Measurements from ENCODE around the gene COL4A2.
"Not testable (repeated sequence)": the region's sequence is repeated elsewhere in the genome, so short reads cannot be mapped to it uniquely, and the experiment has no call there.

COL4A2 gene

GRCh38 chr13:110379905-110380341 is 72.8 kb downstream of the COL4A2 start:
- DNase-seq (ENCODE audit: low spot score): no peak

GRCh38 chr13:110380359-110381028 is 73.4 kb downstream of the COL4A2 start:
- DNase-seq (ENCODE audit: low spot score): no peak

- no peak for DNase-seq (ENCODE audit: low spot score)
Observed at GRCh38 chr13:110381029-110381360, 73.9 kb downstream of the COL4A2 start.

- no peak for DNase-seq (ENCODE audit: low spot score)
Observed at GRCh38 chr13:110382229-110382628, 75.1 kb downstream of the COL4A2 start.

GRCh38 chr13:110382830-110383229 is 75.7 kb downstream of the COL4A2 start:
- DNase-seq (ENCODE audit: low spot score): no peak

DNA sequence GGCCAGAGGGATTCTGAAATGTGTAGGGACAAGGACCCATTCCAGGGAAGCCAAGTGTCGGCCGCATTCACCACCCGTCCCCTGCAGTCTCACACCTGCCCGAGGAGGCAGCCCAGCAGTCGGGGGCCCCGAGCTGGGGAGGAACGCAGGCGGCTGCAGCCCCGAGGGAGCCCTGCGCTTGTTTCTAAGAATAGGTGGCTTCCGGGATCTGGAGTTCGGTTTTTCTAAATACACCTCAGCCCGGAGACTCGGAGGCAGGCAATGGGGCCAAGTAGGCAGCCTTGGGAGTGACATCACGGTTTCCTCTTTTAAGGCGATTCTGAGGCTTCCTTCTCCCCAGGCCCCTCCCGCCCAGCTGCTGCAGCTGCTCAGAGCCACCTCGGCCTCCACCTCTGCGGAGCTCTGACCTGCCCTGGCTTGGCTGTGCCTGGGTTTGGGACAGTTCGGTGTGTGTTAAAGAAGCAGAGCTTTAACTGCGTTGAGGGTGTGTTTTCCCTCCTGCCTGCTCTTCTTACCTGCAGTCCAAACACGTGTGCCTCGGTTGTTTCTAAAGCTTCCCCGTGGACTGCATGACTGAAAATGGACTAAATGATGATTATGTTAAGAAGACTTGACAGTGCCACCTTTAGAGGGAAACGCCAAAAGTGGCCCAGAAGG is 80.5 kb downstream of the COL4A2 start:
- DNase-seq (ENCODE audit: low spot score): no peak

DNA sequence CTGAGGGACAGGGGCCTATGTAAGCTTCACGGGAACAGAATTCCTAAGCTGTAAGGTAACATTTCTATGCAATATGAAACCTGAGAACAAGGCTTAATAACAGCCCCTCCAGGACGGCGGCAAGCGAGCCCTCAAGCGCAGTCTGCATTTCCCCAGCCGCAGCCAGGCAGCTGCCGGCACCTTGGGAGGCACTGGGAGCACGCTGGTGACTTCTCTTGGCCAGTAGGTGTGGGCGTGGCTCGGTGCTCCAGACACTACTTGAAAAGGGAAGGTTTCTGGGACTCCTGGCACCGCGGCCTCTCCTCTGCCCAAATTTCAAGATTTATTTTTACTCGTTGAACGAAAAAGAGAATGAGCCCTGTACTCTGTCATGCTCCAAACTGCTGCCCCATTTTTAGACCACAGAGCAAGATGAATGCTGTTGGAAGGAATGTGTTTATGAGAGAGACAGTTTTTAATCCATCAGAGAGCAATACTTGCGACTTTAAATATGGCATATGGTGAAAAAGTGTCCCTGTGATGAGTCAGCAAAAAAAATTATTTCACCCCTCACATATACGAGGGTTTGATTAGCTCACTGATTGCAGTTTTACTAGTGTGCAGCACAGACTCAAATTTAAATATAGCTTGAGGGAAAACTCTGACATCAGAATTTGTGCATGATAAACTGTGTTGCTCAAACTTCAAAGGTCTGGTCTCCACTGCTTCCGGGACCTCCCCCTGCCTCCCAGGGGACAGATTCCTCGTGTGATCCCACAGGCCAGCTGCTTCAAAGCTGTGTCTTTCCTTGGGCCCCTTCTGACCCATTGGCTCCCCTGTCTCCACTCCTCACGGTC is 81.2 kb downstream of the COL4A2 start:
- DNase-seq (ENCODE audit: low spot score): no peak

- no peak for DNase-seq (ENCODE audit: low spot score)
Observed at GRCh38 chr13:110390567-110390966, 83.5 kb downstream of the COL4A2 start.

DNA sequence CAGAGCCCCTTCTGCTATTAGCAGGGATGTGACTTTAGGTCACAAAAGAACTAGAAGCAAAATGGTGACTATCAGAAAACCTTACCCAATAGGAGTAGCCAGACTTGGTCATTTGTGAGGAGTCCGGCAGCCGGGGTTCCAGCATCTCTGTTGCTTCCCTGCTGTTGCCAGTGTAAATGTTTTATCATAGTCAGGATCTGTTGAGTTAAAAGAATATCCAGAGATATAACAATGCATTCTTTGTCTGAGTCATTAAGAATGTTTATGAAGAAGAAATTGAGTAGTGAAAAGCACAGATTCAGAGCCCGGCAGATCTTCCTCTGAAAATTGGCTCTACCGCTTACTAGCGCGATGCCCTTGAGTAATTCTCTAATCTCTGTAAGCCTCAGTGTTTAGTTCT is 84.2 kb downstream of the COL4A2 start:
- no peak for DNase-seq (ENCODE audit: low spot score)

- no peak for DNase-seq (ENCODE audit: low spot score)
Observed at GRCh38 chr13:110392510-110393240, 85.6 kb downstream of the COL4A2 start.

DNA sequence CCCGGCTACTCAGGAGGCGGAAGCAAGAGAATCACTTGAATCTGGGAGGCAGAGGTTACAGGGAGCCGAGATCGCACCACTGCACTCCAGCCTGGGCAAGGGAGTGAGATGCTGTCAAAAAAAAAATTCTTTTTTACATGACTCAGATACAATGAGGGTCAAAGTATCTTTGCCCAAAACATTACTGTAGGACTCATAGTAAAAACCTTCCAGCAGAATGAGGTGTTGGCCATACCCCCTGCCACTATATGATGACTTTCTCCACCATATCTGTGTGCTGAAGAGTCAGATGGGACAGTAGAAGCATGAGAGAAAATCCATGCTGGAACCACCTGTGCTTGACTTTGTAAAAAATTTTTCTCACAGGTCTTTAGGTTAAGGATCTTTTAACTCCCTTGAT is 86.7 kb downstream of the COL4A2 start:
- DNase-seq (ENCODE audit: low spot score): no peak

GRCh38 chr13:110394371-110394841 is 87.3 kb downstream of the COL4A2 start:
- no peak for DNase-seq (ENCODE audit: low spot score)

DNA sequence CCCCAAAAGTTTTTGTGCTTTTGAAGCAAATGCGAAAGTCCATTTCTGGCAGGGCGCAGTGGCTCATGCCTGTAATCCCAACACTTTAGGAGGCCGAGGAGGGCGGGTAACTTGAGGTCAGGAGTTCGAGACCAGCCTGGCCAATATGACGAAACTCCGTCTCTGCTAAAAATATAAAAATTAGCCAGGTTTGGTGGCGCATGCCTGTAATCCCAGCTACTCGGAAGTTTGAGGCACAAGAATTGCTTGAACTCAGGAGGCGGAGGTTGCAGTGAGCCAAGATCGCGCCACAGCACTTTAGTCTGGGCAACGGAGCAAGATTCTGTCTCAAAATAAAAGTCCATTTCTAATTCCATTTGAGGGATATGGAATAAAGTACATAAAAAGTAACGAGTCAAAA is 88.5 kb downstream of the COL4A2 start:
- not testable (repeated sequence) for DNase-seq (ENCODE audit: low spot score)

DNA sequence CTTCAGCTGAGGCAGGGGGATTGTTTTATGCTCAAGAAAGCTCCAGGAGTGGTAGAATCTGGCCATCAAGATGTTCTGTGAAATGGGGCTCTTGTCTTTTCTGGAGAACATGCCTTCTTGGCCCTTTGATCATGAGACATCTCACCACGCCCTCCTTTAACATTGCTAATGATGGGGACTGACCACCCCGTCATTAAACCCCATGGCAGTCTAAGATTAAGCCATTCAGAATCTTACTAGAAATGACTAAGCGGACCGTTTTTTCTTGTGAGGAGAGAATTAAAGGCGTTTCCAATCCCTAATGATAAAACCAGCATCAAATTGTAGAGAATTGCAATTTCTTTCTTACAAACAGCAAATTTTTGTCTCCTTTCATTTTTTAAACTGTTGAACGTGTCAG is 89.4 kb downstream of the COL4A2 start:
- no peak for DNase-seq (ENCODE audit: low spot score)

DNA sequence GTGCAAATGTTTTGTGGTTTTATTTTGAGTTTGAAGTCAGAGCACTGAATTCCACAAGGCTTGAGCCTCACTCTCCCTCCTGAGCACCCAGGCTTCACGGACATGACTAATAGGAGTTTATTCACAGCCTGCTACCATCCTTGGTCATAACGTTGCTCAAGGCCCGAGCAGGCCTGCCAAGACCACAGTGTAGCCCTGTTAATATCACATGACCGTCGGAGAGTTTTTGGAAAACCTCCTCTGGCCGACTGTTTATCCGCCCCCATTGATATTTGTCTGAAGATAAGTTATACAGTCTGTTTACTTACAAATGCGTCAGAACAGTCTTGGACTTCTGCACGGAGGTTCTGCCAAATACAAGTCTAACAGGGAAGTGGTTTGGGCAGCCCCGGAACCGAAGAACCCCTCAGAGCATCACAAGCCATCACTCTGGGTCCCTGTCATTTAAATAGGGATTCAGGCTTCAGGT is 89.9 kb downstream of the COL4A2 start:
- DNase-seq (ENCODE audit: low spot score): no peak

DNA sequence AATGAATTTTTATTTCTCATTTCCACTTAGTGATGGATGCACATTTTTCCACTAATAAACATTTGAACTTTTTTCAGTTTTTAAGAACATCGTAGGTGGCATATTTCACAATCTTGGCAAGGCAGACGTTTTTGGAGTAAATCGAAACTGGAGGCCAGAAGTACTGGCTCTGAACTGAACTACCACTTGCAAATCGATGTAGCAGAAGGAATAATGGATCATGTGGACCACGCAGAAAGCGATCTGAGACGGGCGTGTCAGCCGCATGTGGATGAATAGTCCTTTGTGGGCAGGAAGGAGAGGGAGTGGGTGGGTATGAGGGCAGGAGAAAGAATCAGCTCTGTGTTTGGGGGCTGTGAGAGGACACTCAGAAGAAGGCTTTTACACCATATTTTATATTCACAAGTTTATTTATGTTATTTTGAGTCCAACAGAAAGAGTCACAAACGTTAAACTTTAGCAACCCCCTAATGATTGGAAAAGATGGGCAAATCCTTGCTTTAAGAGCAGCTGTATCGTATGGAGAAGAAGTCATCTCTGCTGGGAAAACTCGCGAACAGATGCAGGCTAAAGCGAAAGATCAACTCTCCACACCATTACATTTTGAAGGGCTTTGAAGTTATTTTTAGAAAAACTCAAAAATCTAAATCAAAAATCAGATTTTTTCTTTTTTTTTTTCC is 90.5 kb downstream of the COL4A2 start:
- no peak for DNase-seq (ENCODE audit: low spot score)

DNA sequence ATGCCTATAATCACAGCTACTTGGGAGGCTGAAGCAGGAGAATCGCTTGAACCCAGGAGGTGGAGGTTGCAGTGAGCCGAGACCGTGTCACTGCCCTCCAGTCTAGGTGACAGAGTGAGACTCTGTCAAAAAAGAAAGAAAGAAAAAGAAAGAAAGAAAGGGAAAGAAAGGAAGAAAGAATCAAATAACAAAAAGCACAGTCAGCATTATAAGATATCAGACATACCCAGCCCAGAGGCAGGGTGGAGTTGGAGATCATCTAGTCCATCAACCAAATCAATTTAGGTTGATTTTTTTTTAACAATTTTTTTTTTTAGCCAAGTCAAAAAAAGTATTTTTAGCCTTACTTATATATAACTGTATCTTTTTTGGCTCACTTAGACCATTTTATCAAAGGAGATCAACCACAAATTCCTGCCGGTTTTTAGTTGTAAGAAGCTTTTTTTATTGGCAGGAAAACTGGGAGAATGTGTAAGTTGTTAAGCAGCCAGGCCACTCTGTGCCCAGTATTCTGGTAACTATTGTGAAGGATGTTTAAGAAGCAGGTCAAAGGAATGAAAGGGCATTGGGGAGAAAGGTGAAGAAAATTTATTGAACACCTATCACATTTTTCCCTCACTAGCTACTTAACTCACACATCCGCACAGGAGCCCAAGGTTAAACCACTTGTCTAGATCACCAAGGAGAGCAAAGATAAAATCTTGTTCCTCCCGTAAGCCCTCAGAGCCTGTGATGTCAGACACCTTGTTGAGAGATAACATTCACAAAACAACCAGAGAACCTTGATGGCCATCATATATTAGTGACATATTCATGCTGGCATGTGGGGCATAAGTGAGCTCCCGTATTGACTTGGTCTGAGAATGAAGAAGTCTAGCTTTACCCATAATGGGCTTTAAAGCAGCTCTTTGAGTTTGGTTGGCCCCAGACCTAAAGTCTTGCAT is 91.8 kb downstream of the COL4A2 start:
- no peak for DNase-seq (ENCODE audit: low spot score)

DNA sequence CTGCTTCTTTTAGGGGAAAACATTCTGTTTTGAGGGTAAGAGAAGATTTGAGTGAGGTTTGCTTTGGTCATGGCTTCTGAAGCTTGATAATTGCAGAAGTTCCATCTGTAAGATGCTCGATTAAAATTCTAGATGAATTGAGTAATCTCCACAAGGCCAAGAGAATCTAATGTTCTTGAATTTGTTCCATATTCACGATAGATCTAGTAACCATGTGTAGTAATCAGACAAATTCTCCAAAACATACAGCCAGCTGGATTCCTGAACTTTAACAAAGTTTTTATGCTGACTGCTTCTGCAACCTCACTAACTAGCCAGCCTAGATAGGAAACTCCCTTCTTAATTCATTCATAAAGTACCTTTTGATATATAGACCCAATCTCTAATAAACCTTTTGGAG is 92.7 kb downstream of the COL4A2 start:
- DNase-seq (ENCODE audit: low spot score): no peak

GRCh38 chr13:110400786-110401533 is 93.9 kb downstream of the COL4A2 start:
- DNase-seq (ENCODE audit: low spot score): no peak

Measured in cerebellar cortex (tissue), 1 donor.